ENCODE measurements around the gene HAUS1.

Gene HAUS1

DNA sequence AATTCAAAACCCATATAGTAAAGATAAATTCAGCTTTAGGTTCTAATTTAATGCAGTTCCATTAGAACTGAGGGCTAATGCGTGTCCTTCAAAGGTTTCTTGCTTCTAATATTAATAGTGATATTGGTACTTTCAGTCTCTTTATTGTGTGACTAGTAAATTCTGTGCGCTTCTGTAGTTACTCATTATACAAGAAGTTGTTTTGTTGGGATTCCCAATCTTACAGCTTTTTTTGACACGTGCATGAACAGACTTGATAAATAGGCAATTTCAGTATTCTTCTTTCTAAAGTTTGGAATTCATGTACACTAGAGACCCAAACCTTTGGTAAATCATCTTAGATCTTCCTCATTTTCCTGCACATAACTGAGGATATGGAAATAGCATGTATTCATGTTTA, 71.8 kb downstream of the HAUS1 start:
- H3K4me3 ChIP-seq (ENCODE audit: control insufficient read depth in 1 of 7, extremely low read depth in 1 of 7, insufficient read depth in 4 of 7, low read depth in 2 of 7, low read length in 6 of 7) = peak overlapping the region in 3 of 7 experiments; percentile 28 to 93 (median 90)
- peaks cover 4 to 25% (median 14%) of the 10 kb centered on the region in 4 experiments for H3K4me1 ChIP-seq (ENCODE audit: control extremely low read depth in 1 of 4, control insufficient read depth in 4 of 4, insufficient read depth in 4 of 4, low read length in 3 of 4)
- no peaks in the 10 kb centered on the region for H3K27me3 ChIP-seq (replicated peaks in 2 of 5; ENCODE audit: control insufficient read depth in 4 of 5, insufficient read depth in 5 of 5, low read length in 4 of 5)
- no CpG with 5 or more reads among the region's 3 CpGs for WGBS (ENCODE audit: insufficient coverage)
- ChIA-PET CTCF (interaction anchor here (0.6 to 7.2 kb wide), 8 partner anchors 9 to 482 kb away, joined by 3 to 138 read pairs (median 4); partner anchors contain the start of gene LOXHD1), POLR2A (no interaction called here)
- H3K36me3 ChIP-seq (ENCODE audit: control insufficient read depth in 4 of 4, insufficient read depth in 4 of 4, low read length in 3 of 4) = peaks cover 0 to 2% (median 0%) of the 10 kb centered on the region in 4 experiments
- DNase-seq = no peak
- H3K9me3 ChIP-seq (ENCODE audit: control extremely low read depth in 1 of 5, control insufficient read depth in 4 of 5, insufficient read depth in 2 of 5, low read depth in 1 of 5, low read length in 4 of 5) = no peaks in the 10 kb centered on the region
- H3K27ac ChIP-seq (ENCODE audit: insufficient read depth in 1 of 2, low read depth in 1 of 2, low read length in 2 of 2, poor library complexity in 1 of 2, severe bottlenecking in 2 of 2) = no peak overlapping the region

Data from common myeloid progenitor, CD34-positive (primary cell).